Eye (tissue), 1 donor: ENCODE measurements around the gene SPTBN1.

ENCODE experiments used
- DNase-seq: peaks from one replicate; pipeline ENCODE4 v3.0.0-alpha.2; 2015

The SPTBN1 gene

DNA sequence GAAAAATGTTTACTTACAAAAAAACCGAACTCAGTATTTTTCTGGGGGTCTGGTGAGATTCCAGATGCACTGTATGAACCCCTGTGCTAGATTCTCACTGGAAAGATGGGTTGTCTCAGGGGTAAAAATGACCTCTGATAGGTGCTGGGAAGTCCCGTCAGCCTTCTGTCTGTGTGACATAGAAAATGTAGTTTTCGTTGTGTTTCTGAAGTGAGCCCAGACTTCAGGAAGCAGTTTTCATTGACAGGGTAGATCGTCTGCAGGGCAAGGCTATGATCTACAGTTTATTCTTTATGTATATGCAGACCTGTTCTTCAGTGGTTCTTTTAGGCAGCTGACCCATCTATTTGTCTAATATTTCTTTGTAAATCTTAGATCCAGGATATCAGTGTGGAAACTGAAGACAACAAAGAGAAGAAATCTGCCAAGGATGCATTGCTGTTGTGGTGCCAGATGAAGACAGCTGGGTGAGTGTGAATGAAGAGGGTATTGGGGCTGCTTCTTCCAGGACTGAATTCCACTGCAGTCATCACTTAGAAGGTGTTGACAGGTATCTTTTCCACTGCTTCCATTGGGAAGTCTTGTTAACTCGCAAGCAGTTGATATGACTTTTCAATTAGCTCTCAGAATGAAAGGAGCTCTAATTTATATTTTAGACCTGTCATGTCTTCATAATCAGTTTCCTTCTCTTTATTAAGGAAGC, 159.9 kb downstream of the SPTBN1 start:
- no peak for DNase-seq

DNA sequence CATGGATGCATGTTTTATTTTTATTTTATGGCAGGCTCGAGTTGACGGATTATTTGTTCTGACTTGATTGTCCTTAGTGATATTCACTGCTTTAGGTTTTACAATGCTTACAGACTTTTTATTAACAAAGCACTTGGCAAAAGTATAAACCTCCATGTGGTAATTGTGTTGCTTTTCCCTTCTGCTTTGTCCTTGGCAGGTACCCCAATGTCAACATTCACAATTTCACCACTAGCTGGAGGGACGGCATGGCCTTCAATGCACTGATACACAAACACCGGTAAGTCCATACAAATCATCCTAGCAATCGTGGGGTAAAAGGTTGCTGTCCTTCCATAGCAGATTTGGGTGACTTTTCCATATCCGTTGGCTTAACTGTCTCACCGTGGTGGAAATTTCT, 161.3 kb downstream of the SPTBN1 start:
- DNase-seq = no peak

GRCh38 chr2:54618646-54619565, 162.8 kb downstream of the SPTBN1 start:
- DNase-seq = no peak

DNA sequence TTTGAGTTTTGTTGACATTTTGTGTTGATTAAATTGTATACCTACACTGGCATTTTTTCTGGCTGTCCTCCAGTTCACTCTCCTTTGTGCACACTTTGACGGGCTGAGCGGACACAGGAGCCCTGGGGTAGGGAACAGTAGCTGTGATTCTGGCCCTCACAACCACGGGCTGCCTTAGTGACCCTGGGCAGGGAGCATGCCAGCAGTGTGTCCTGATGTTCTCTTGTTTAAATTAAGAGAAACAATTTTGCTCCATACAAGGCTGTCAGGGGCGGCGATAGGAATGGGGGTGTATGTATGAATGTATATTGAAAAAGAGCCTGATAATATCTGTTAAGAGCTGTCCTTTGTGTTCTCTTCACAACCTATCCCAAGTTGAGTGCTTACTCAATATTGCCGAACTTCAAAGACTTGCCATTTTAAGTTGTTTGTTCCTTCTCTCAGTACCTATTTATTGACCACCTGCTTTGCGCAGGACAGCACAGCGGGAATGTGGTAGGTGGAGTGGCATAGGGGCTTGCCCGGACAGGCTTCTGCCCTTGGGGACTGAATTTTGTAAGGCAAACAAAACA, 163.6 kb downstream of the SPTBN1 start:
- no peak for DNase-seq

- DNase-seq = no peak
Measured at GRCh38 chr2:54620948-54621347, 164.8 kb downstream of the SPTBN1 start.

DNA sequence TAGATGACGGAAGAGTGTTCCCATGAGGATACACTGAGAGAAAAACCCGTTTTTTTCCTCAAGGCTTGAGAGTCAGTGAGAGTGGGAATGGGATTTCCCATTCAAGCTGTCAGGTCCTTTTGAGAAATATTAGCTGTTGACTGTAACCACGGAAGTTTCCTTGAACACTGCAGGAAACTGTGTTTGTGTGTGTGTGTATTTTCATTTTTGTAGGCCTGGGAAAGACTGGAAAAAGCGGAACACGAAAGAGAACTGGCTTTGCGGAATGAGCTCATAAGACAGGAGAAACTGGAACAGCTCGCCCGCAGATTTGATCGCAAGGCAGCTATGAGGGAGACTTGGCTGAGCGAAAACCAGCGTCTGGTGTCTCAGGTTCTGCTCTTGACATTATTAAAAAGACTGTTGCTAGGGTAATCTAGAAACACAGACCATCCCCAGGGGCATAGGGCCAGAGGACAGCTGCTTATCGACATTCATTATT, 168.5 kb downstream of the SPTBN1 start:
- DNase-seq = peak; percentile 60

DNA sequence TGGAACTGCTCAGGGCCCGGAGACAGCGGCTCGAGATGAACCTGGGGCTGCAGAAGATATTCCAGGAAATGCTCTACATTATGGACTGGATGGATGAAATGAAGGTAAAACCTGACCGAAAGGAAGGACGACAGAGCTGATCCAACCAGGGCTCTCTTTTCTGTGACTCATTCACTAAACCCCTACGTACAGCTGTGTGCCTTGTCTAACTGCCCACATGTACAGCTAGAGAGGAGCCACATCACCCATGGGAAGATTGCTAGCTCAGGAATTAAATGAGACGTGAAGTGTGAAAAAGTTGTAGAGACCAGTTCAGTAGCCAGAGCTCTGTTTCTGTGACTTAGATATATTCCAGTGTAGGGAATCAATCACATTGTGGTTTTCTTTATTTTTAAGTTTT, 170.0 kb downstream of the SPTBN1 start:
- no peak for DNase-seq

DNA sequence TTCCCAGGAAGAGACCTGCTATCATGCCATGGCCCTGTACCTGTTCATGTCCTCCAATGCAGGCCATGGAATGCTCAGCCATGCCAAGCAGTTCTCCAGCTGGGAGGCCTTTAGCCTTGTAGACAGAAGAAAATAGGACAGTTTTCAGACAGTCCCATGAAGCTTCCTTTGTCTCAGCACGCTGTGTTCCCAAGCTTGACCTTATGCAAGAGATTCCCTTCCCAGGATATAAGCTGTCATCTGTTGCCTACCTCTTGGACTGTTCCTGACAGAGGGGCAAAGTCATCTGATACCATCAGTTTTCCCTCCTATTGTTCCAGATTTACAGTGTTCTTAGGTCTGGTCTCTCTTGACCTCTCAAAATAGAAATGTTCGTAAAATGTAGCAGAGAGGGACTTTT, 170.8 kb downstream of the SPTBN1 start:
- no peak for DNase-seq

- DNase-seq = no peak
Measured at GRCh38 chr2:54627973-54628372, 171.8 kb downstream of the SPTBN1 start.

DNA sequence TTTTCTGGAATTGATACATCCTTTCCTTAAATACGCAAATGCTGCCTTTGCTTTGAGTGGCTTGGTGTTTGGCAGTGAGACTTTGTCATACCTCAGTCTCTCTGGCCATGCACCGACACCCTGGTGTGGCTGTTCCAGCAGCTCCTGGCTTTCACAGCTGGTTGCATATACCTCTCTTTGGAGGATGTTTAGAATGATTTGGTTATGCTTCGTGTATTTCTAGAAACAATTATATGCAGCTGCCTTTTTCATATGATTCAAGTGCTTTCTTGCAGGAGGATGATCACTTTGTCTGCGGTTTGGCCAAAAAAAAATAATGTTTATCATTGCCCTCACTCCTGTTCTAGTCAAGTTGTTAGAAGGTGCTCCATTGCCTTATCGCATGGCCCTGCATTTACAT, 172.3 kb downstream of the SPTBN1 start:
- no peak for DNase-seq

DNA sequence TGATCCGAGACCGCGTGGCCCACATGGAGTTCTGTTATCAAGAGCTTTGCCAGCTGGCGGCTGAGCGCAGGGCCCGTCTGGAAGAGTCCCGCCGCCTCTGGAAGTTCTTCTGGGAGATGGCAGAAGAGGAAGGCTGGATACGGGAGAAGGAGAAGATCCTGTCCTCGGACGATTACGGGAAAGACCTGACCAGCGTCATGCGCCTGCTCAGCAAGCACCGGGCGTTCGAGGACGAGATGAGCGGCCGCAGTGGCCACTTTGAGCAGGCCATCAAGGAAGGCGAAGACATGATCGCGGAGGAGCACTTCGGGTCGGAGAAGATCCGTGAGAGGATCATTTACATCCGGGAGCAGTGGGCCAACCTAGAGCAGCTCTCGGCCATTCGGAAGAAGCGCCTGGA, 172.8 kb downstream of the SPTBN1 start:
- no peak for DNase-seq

DNA sequence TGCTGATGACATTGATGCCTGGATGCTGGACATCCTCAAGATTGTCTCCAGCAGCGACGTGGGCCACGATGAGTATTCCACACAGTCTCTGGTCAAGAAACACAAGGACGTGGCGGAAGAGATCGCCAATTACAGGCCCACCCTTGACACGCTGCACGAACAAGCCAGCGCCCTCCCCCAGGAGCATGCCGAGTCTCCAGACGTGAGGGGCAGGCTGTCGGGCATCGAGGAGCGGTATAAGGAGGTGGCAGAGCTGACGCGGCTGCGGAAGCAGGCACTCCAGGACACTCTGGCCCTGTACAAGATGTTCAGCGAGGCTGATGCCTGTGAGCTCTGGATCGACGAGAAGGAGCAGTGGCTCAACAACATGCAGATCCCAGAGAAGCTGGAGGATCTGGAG, 173.3 kb downstream of the SPTBN1 start:
- no peak for DNase-seq

GRCh38 chr2:54629914-54630857, 174.1 kb downstream of the SPTBN1 start:
- no peak for DNase-seq

- DNase-seq = no peak
Measured at GRCh38 chr2:54630858-54631497, 174.9 kb downstream of the SPTBN1 start.

DNA sequence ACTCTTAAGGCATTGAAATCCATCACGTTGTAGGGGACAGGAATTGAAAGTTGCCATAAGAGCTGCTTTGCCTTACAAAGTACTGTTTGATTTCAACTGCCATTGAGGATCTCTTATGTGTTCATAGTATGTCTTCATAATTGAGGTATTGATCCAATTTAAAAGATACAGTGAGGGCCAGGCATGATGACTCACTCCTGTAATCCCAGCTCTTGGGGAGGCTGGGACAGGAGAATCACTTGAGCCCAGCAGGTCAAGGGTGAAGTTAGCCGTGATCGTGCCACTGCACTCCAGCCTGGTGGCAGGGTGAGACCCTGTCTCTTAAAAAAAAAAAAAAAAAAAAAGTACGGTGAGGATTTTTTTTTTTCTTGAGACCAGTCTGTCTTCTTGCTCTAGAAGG, 175.6 kb downstream of the SPTBN1 start:
- no peak for DNase-seq

DNA sequence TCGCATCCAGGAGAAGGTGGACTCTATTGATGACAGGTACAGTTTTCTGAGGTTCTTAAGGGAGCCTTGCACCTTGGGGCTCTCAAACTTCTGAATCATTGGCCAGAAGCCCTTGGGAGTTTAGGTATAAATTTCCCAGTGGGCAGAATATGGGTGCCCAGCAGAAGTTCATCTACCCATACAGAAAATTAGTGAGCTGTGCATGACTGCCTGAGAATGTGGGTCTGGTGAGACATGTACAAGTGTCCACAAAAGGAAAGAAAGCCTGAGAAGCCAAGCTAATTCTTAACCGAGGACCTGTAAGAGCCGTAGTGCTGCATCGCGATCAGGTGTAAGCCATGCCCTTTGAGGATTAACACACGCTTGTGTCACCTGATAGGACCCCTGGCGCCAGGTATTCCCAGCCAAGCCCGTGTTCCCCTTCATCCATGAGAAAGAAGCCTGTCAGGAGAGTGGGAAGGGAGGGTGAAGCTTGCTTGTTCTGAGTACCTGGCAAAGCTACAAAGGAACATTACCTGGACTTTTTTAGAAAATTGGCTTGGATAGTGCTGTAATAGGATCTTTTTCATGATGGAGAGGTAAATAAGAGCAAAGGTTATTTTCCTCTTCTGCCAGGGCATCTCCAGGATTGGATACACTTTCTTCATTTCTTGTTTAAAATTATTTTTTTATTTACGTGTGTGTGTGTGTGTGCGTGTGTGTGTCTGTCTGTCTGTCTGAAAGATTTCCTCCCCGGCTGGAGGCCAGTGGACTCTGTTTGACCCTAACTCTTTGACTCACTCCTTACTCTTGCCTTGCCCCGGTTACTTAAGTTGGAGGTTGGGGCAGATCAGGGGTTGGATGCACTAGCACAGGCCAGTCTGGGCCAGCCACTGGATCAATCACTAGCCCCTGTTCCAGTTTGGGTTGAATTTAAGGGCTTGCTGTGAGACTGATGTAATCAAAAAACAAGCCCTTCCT, 176.9 kb downstream of the SPTBN1 start:
- DNase-seq = no peak

- no peak for DNase-seq
Measured at GRCh38 chr2:54634021-54634420, 177.9 kb downstream of the SPTBN1 start.

DNA sequence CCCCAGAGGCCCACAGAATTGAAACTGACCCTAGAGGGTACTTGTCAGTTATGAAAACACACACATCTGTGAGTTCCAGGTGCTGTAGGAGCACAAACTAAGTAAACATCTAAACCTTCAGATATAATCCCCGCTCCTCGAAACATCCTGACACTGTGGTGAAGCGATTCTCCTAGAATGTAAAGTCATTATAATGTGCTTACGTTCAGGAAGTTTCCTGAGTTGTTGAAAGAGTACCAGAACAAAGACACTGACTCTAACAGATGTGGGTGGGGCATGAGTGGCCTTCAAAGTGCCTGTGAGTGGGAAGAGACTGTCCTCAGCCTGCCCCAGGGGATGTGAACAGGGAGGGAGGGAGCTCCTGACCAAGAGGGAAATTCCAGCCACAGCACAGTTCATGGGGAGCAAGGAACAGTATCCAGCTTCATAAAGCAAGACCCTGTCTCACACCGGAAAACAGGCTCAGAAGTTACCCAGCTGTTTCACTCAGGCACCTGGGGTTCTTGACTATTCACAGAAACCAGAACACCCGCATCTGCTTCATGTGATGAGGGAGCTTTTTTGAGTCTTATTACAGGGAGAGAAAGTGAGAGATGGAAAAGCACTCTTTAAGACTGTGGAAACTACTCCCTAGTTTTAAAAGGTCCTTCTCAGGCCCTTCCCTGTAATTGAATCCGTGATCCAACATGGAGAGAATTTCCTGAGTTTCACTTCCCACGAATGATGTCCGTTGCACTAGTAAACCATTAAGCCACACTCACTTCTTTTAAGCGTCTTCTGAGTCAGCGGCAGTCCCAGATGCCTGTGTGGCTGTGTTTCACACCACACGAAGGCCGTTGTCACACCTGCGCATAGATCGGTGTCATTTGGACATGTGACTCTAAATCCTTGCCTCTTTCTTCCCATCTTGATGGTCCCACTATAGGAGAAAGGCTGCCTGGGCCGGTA, 178.7 kb downstream of the SPTBN1 start:
- DNase-seq = peak; percentile 48

DNA sequence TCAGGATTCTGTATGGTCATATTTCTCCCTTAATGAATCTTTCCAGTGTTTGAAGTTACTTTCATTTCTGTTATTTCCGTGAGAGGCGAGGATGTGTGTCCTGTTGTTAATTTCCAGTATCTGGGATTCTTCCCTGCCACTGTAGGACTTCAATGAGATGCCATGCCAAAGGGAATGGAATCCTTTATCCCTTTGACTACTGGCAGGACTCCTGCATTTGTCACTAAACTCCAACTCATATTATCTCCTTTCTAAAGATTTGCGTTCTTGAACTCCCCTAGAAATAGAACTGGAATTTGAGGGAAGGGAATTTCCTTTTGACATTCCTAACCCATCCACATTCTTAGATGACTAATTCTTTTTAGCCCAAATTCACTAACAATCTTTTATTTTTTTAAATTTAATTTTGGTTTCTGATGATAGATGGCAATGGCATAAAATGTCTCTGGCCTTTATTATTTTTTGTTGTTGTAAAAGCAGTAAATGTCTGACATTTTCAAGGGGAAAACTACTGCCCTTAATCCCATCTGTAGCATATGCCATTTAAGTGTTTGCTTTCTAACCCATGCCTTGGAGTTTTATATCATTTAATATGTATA, 179.5 kb downstream of the SPTBN1 start:
- DNase-seq = no peak
